DOHH2 (cell line): ENCODE data around the gene RANBP10.

Experiments
- H3F3A ChIP-seq: fragments of 200-600 bp; sonication (generic), shearing (Covaris generic); 2 replicates; pipeline ENCODE4 v1.6.0; 2016; ENCODE audit warnings: antibody characterized with exemption, mild to moderate bottlenecking; ENCODE audit not compliant: control insufficient read depth, insufficient read depth
- H3K27ac ChIP-seq: fragments of 200-600 bp; sonication (generic); 2 replicates; pipeline ENCODE4 v1.5.1; 2014; ENCODE audit warnings: low read depth, mild to moderate bottlenecking, low read length, moderate library complexity
- H3K27me3 ChIP-seq: fragments of 200-600 bp; sonication (generic); 2 replicates; pipeline ENCODE4 v1.6.1; 2014; ENCODE audit warnings: mild to moderate bottlenecking, low read length, mixed read lengths; ENCODE audit not compliant: control insufficient read depth
- H3K36me3 ChIP-seq: fragments of 200-600 bp; sonication (generic); 2 replicates; pipeline ENCODE4 v1.6.1; 2014; ENCODE audit warnings: mild to moderate bottlenecking, low read length, moderate library complexity, mixed read lengths; ENCODE audit not compliant: control insufficient read depth
- H3K4me1 ChIP-seq: fragments of 200-600 bp; sonication (generic); 2 replicates; pipeline ENCODE4 v1.6.1; 2014; ENCODE audit warnings: mild to moderate bottlenecking, low read length, mixed read lengths; ENCODE audit not compliant: control insufficient read depth
- H3K4me2 ChIP-seq: fragments of 200-600 bp; sonication (generic); 2 replicates; pipeline ENCODE4 v1.6.0; 2014; ENCODE audit warnings: mild to moderate bottlenecking, low read length, moderate library complexity
- H3K4me3 ChIP-seq: fragments of 200-600 bp; sonication (generic); 2 replicates; pipeline ENCODE4 v1.5.1; 2014; ENCODE audit warnings: mild to moderate bottlenecking, low read length, mixed read lengths
- H3K79me2 ChIP-seq: fragments of 200-600 bp; sonication (generic); 2 replicates; pipeline ENCODE4 v1.6.1; 2014; ENCODE audit warnings: mild to moderate bottlenecking, low read length, mixed read lengths; ENCODE audit not compliant: control insufficient read depth
- H3K9me2 ChIP-seq: fragments of 200-600 bp; sonication (generic); replicated peaks from 2 replicates; pipeline ENCODE4 v1.6.1; 2014; ENCODE audit warnings: mild to moderate bottlenecking, low read length, mixed read lengths; ENCODE audit not compliant: control insufficient read depth
- H3K9me3 ChIP-seq: fragments of 200-600 bp; sonication (generic); 2 replicates; pipeline ENCODE4 v1.6.1; 2014; ENCODE audit warnings: antibody characterized with exemption, low read length, mixed read lengths; ENCODE audit not compliant: control insufficient read depth, insufficient read depth
- H4K20me1 ChIP-seq: fragments of 200-600 bp; sonication (generic); 2 replicates; pipeline ENCODE4 v1.6.0; 2014; ENCODE audit warnings: low read depth, mild to moderate bottlenecking, antibody characterized with exemption, low read length, moderate library complexity; ENCODE audit not compliant: control insufficient read depth, insufficient read depth
- EZH2phosphoT487 ChIP-seq: fragments of 200-600 bp; sonication (generic); IDR thresholded peaks from 2 replicates; pipeline ENCODE4 v1.6.1; 2017; ENCODE audit warnings: borderline replicate concordance, mild to moderate bottlenecking, antibody characterized with exemption, low read length, moderate library complexity, mixed read lengths
- TF ChIP-seq, protein P1 (sequence below): fragments of 200-600 bp; sonication (generic); IDR thresholded peaks from one replicate; pipeline ENCODE4 v1.5.1; 2014; ENCODE audit warnings: antibody characterized with exemption, mild to moderate bottlenecking, low read depth, low read length; ENCODE audit not compliant: poor library complexity, severe bottlenecking

RANBP10 gene

DNA sequence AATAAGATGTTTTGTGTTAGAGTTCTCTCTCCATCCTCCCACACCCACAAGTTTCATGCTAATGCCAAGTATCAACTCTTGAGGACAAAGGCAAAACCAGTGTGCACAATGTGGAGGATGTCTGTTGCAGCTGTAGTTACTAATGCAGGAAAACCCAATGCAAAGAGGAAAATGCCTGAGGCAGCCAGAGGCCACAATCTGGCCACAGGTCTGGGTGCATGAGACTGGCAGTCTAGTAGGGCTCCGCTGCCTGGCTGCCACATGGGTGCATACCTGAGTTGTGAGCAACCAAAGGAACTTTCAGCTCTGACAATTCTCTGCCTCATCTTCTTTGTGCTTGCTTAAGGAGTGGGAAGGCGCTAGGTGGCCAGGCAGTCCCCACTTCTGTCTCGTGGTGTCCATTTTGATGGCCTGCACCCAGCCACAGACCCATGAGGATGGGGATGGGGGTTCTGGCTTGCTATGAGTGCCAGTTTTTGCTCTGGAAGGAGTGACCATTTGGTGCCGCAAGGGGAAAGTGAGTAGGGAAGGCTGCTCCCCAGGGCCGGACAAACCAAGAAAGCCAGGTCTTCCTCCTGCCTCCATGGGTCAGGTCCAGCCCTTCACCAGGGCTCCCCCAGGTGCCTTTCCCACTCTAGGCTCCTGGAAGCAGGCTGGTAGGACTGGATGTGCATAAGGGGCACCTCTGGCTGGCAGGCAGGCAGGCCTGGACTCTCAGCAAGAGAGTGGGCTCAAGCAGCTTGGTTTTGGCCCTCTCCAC is 83.0 kb downstream of the RANBP10 start:
- Histone ChIP-seq H3K79me2 (peaks cover 10% of the 10 kb centered on the region), H3K9me3 (no peaks in the 10 kb centered on the region), H3K4me2 (no peak overlapping the region), H3K4me3 (no peak overlapping the region), H3F3A (no peaks in the 10 kb centered on the region), H3K27ac (no peak overlapping the region), H3K36me3 (0 out of 2 replicates have a peak, but pooled peaks cover 10% of the 10 kb centered on the region), H3K27me3 (no peaks in the 10 kb centered on the region), H3K9me2 (no peaks in the 10 kb centered on the region), H4K20me1 (no peaks in the 10 kb centered on the region), H3K4me1 (peaks cover 21% of the 10 kb centered on the region)
- TF ChIP-seq, protein P1, sequence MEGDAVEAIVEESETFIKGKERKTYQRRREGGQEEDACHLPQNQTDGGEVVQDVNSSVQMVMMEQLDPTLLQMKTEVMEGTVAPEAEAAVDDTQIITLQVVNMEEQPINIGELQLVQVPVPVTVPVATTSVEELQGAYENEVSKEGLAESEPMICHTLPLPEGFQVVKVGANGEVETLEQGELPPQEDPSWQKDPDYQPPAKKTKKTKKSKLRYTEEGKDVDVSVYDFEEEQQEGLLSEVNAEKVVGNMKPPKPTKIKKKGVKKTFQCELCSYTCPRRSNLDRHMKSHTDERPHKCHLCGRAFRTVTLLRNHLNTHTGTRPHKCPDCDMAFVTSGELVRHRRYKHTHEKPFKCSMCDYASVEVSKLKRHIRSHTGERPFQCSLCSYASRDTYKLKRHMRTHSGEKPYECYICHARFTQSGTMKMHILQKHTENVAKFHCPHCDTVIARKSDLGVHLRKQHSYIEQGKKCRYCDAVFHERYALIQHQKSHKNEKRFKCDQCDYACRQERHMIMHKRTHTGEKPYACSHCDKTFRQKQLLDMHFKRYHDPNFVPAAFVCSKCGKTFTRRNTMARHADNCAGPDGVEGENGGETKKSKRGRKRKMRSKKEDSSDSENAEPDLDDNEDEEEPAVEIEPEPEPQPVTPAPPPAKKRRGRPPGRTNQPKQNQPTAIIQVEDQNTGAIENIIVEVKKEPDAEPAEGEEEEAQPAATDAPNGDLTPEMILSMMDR = no peak
- no peak for TF ChIP-seq EZH2phosphoT487

DNA sequence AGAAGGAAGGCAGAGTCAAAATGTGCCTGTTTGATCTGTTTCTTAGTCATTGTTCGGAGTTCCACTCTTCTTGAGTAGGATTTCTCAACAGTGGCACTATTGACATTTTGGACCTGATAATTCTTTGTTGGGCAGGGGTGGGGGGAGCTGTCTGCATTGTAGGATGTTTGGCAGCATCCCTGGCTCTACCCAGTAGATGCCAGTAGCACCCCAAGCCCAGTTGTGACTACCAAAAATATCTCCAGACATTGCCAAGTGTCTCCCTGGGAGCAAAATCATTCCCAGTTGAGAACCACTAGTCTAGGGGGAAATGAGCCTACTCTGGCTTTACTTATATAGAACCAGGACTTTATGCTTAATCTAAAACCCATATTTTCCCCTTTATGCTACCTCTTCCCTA is 86.1 kb downstream of the RANBP10 start:
- no peaks in the 10 kb centered on the region for H3K27me3 ChIP-seq
- H3K4me2 ChIP-seq = peak overlapping the region; percentile 87
- H3K9me2 ChIP-seq = no peaks in the 10 kb centered on the region
- peaks cover 35% of the 10 kb centered on the region for H3K79me2 ChIP-seq
- H3K9me3 ChIP-seq = no peaks in the 10 kb centered on the region
- no peaks in the 10 kb centered on the region for H3F3A ChIP-seq
- TF ChIP-seq, protein P1 = no peak
- TF ChIP-seq EZH2phosphoT487 = no peak
- H3K4me3 ChIP-seq = peak overlapping the region; percentile 85
- 0 out of 2 replicates have a peak, but pooled peaks cover 6% of the 10 kb centered on the region for H3K36me3 ChIP-seq
- no peaks in the 10 kb centered on the region for H4K20me1 ChIP-seq
- H3K27ac ChIP-seq = no peak overlapping the region
- H3K4me1 ChIP-seq = peaks cover 29% of the 10 kb centered on the region

DNA sequence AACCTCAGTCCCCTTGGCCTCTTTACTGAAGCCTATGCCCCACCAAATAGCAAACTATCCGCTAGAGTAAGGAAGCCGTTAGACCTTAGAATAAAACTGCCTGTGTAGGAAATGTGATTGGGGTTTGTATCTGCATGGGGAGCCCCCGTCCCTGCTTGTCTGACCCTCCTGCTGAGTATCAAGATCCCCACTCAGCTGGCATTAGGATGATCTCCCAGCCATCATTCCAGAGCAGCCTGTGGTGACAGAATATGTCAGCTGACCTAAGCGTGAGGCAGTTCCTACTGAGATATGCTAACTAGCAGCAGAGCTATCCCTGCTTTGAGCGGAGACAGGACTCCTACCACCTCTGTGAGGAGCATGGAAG is 86.6 kb downstream of the RANBP10 start:
- Histone ChIP-seq H3K4me1 (peaks cover 30% of the 10 kb centered on the region), H3K9me2 (no peaks in the 10 kb centered on the region), H3F3A (no peaks in the 10 kb centered on the region), H3K27ac (peak overlapping the region; percentile 53), H3K79me2 (peaks cover 36% of the 10 kb centered on the region), H4K20me1 (no peaks in the 10 kb centered on the region), H3K4me3 (peak overlapping the region; percentile 85), H3K27me3 (no peaks in the 10 kb centered on the region), H3K9me3 (no peaks in the 10 kb centered on the region), H3K4me2 (peak overlapping the region; percentile 87), H3K36me3 (0 out of 2 replicates have a peak, but pooled peaks cover 3% of the 10 kb centered on the region)
- TF ChIP-seq, protein P1 = no peak
- no peak for TF ChIP-seq EZH2phosphoT487
